H1 (cell line): ENCODE data around the gene ALPI. TPM values are rescaled to one million over a fixed set of nuclear protein-coding genes. Genes with fewer than 3 reads are reported as not detected.

Source experiments
- CTCF ChIA-PET: fragments of 300-600 bp; sonication (Branson Sonifier 250); formaldehyde crosslinking; loops from one replicate; lab custom pipeline; 2021; ENCODE audit not compliant: partially characterized antibody; lab: Charles Lee
- POLR2A ChIA-PET: fragments of 300-600 bp; sonication (Branson Sonifier 250); formaldehyde crosslinking; loops from one replicate; lab custom pipeline; 2021; ENCODE audit warnings: inconsistent platforms; ENCODE audit not compliant: partially characterized antibody; lab: Charles Lee
- DNase-seq, 2 experiments: peaks; one replicate each; pipeline versions ENCODE4 v3.0.0 to v3.0.0-alpha.2; 2010 to 2022; ENCODE audit warnings: low spot score in 2 of 2, low read depth in 1 of 2, mixed read lengths in 1 of 2
- FAIRE-seq: peaks from 2 replicates; lab custom pipeline; 2011; peaks lifted over from hg19 to GRCh38; lab: Jason Lieb, UNC
- H2AFZ ChIP-seq: 2 replicates; pipeline ENCODE4 v1.8.1; 2012; ENCODE audit warnings: low read length, inconsistent platforms
- H2AK5ac ChIP-seq: 2 replicates; pipeline ENCODE4 v1.6.1; 2013; ENCODE audit warnings: low read depth, low read length
- H2BK120ac ChIP-seq: replicated peaks from 2 replicates; pipeline ENCODE3; 2013; ENCODE audit warnings: low read depth, low read length, inconsistent platforms
- H2BK12ac ChIP-seq: 2 replicates; pipeline ENCODE4 v1.6.1; 2013; ENCODE audit warnings: low read depth, low read length
- H2BK15ac ChIP-seq: 2 replicates; pipeline ENCODE4 v1.6.1; 2013; ENCODE audit warnings: low read length
- H2BK20ac ChIP-seq: 2 replicates; pipeline ENCODE4 v1.6.1; 2013; ENCODE audit warnings: low read length
- H2BK5ac ChIP-seq: 2 replicates; pipeline ENCODE4 v1.6.1; 2013; ENCODE audit warnings: low read depth, low read length
- H3K14ac ChIP-seq: 2 replicates; pipeline ENCODE4 v1.6.1; 2013; ENCODE audit warnings: inconsistent platforms; ENCODE audit not compliant: insufficient read length
- H3K18ac ChIP-seq: 2 replicates; pipeline ENCODE4 v1.6.1; 2013; ENCODE audit warnings: low read length; ENCODE audit errors: extremely low read depth
- H3K23ac ChIP-seq: 2 replicates; pipeline ENCODE4 v1.6.1; 2013; ENCODE audit warnings: inconsistent platforms; ENCODE audit not compliant: insufficient read length
- H3K23me2 ChIP-seq: 2 replicates; pipeline ENCODE4 v1.6.1; 2013; ENCODE audit warnings: low read depth, low read length
- H3K27ac ChIP-seq: 2 replicates; pipeline ENCODE4 v1.6.1; 2011; ENCODE audit warnings: low read depth, low read length, inconsistent platforms
- H3K27me3 ChIP-seq, 4 experiments: replicated peaks in 1 of 4; 1 replicate in 1 of 4; 2 replicates in 3 of 4; pipeline versions ENCODE4 v1.6.1 to v1.8.1; 2011 to 2013; ENCODE audit warnings: low read length in 3 of 4, mild to moderate bottlenecking in 3 of 4, inconsistent platforms in 2 of 4, mixed read lengths in 2 of 4, moderate library complexity in 1 of 4; ENCODE audit not compliant: control insufficient read depth in 3 of 4, insufficient read depth in 3 of 4; ENCODE audit errors: extremely low read depth in 1 of 4
- H3K36me3 ChIP-seq, 4 experiments: 2 replicates each; pipeline versions ENCODE4 v1.6.1 to v1.8.1; 2011 to 2013; ENCODE audit warnings: mild to moderate bottlenecking in 4 of 4, low read length in 3 of 4, moderate library complexity in 2 of 4, control low read depth in 1 of 4, inconsistent platforms in 1 of 4; ENCODE audit not compliant: insufficient read depth in 4 of 4, control insufficient read depth in 2 of 4
- H3K4ac ChIP-seq: replicated peaks from 2 replicates; pipeline ENCODE3; 2013; ENCODE audit warnings: low read length, low read depth, mixed read lengths, inconsistent platforms; ENCODE audit not compliant: insufficient read length
- H3K4me1 ChIP-seq, 4 experiments: replicated peaks in 1 of 4; 1 replicate in 1 of 4; 2 replicates in 3 of 4; pipeline versions ENCODE4 v1.6.1 to v1.8.1; 2011 to 2013; ENCODE audit warnings: low read length in 3 of 4, inconsistent platforms in 2 of 4, mixed read lengths in 1 of 4; ENCODE audit not compliant: insufficient read depth in 4 of 4, control insufficient read depth in 3 of 4
- H3K4me2 ChIP-seq, 2 experiments: 2 replicates each; pipeline versions ENCODE4 v1.6.1 to v1.8.1; 2011 to 2013; ENCODE audit warnings: low read depth in 2 of 2, low read length in 2 of 2, control low read depth in 1 of 2, inconsistent platforms in 1 of 2, mild to moderate bottlenecking in 1 of 2; ENCODE audit not compliant: insufficient read depth in 1 of 2
- H3K4me3 ChIP-seq, 4 experiments: fragments of 200-600, 300-600 bp in 1 of 4; sonication (generic), shearing (Covaris generic), sonication (Bioruptor Twin) in 1 of 4; 2 replicates each; pipeline versions ENCODE4 v1.5.1 to v1.8.1; 2011 to 2016; ENCODE audit warnings: low read length in 4 of 4, low read depth in 3 of 4, control low read depth in 2 of 4, inconsistent platforms in 2 of 4, mild to moderate bottlenecking in 2 of 4, mixed read lengths in 1 of 4, moderate library complexity in 1 of 4; ENCODE audit not compliant: insufficient read depth in 2 of 4; ENCODE audit errors: extremely low read depth in 1 of 4
- H3K56ac ChIP-seq: replicated peaks from 2 replicates; pipeline ENCODE3; 2013; ENCODE audit warnings: low read depth, mild to moderate bottlenecking, mixed read lengths, low read length, inconsistent platforms; ENCODE audit not compliant: insufficient read length
- H3K79me1 ChIP-seq: 2 replicates; pipeline ENCODE4 v1.6.1; 2013; ENCODE audit warnings: low read depth, low read length, control low read depth
- H3K79me2 ChIP-seq, 2 experiments: 2 replicates each; pipeline versions ENCODE4 v1.6.1 to v1.8.1; 2012 to 2013; ENCODE audit warnings: low read length in 2 of 2, mild to moderate bottlenecking in 2 of 2, inconsistent platforms in 1 of 2; ENCODE audit not compliant: insufficient read depth in 2 of 2, control insufficient read depth in 1 of 2
- H3K9ac ChIP-seq, 4 experiments: replicated peaks in 1 of 4; 1 replicate in 1 of 4; 2 replicates in 3 of 4; pipeline versions ENCODE4 v1.6.1 to v1.8.1; 2011 to 2013; ENCODE audit warnings: low read depth in 3 of 4, low read length in 3 of 4, control low read depth in 2 of 4, mild to moderate bottlenecking in 2 of 4, moderate library complexity in 2 of 4, inconsistent platforms in 1 of 4; ENCODE audit errors: extremely low read depth in 1 of 4
- H3K9me3 ChIP-seq, 2 experiments: 2 replicates each; pipeline versions ENCODE4 v1.6.1 to v1.8.1; 2012 to 2013; ENCODE audit warnings: mild to moderate bottlenecking in 2 of 2, moderate library complexity in 2 of 2, control low read depth in 1 of 2, inconsistent platforms in 1 of 2, low read depth in 1 of 2, low read length in 1 of 2, mixed read lengths in 1 of 2; ENCODE audit not compliant: insufficient read depth in 2 of 2
- H4K20me1 ChIP-seq, 2 experiments: replicated peaks in 1 of 2; 2 replicates each; pipeline versions ENCODE3 to v1.8.1; 2011 to 2013; ENCODE audit warnings: inconsistent platforms in 2 of 2, low read length in 2 of 2, mild to moderate bottlenecking in 1 of 2; ENCODE audit not compliant: insufficient read depth in 2 of 2, control insufficient read depth in 1 of 2
- H4K5ac ChIP-seq: 2 replicates; pipeline ENCODE4 v1.6.1; 2013; ENCODE audit warnings: low read length, low read depth, mixed read lengths, inconsistent platforms; ENCODE audit not compliant: insufficient read length
- H4K8ac ChIP-seq: 2 replicates; pipeline ENCODE4 v1.8.0; 2013; ENCODE audit warnings: mild to moderate bottlenecking, moderate library complexity, low read length, inconsistent platforms; ENCODE audit not compliant: insufficient read depth; ENCODE audit errors: extremely low read depth
- H4K91ac ChIP-seq: replicated peaks from 2 replicates; pipeline ENCODE3; 2013; ENCODE audit warnings: low read length, mixed read lengths, inconsistent platforms; ENCODE audit not compliant: insufficient read length
- CHD2 ChIP-seq: IDR thresholded peaks from 2 replicates; pipeline ENCODE4 v1.6.1; 2012; ENCODE audit warnings: low read length, improper control_type of control experiment
- EZH2 ChIP-seq: fragments of 200-600 bp; sonication (generic); IDR thresholded peaks from 2 replicates; pipeline ENCODE4 v1.7.1; 2012; ENCODE audit warnings: low read depth, mild to moderate bottlenecking, moderate library complexity, low read length, inconsistent platforms; ENCODE audit not compliant: severe bottlenecking
- JUND ChIP-seq: IDR thresholded peaks from 2 replicates; pipeline ENCODE4 v1.6.1; 2011; ENCODE audit warnings: mild to moderate bottlenecking, improper control_type of control experiment, low read length
- KDM1A ChIP-seq: fragments of 200-600, 300-600 bp; sonication (generic); IDR thresholded peaks from 2 replicates; pipeline ENCODE4 v1.7.1; 2016; ENCODE audit warnings: mild to moderate bottlenecking, low read length, borderline replicate concordance
- NANOG ChIP-seq: IDR thresholded peaks from 2 replicates; pipeline ENCODE4 v1.6.1; 2011; ENCODE audit warnings: low read length, low read depth, mild to moderate bottlenecking, inconsistent platforms; ENCODE audit not compliant: insufficient read depth, poor library complexity, severe bottlenecking
- POLR2A ChIP-seq, 2 experiments: IDR thresholded peaks; 1 replicate in 1 of 2; 2 replicates in 1 of 2; pipeline ENCODE4 v1.6.1; 2011; ENCODE audit warnings: low read depth in 2 of 2, low read length in 2 of 2, mild to moderate bottlenecking in 2 of 2; ENCODE audit errors: control extremely low read depth in 1 of 2
- RFX5 ChIP-seq: IDR thresholded peaks from 2 replicates; pipeline ENCODE4 v1.6.1; 2011; ENCODE audit warnings: low read depth, low read length, improper control_type of control experiment, borderline replicate concordance
- RNF2 ChIP-seq: fragments of 200-900, 300-1000 bp; sonication (generic); IDR thresholded peaks from 2 replicates; pipeline ENCODE4 v1.7.1; 2016; ENCODE audit warnings: borderline replicate concordance, low read depth, mild to moderate bottlenecking, antibody characterized with exemption, low read length; ENCODE audit not compliant: poor library complexity, severe bottlenecking; ENCODE audit errors: missing control alignments
- SAP30 ChIP-seq: fragments of 300-600 bp; sonication (generic); IDR thresholded peaks from 2 replicates; pipeline ENCODE4 v1.7.1; 2012; ENCODE audit warnings: low read length, moderate library complexity, mild to moderate bottlenecking, inconsistent platforms; ENCODE audit not compliant: insufficient read depth, insufficient replicate concordance
- TBP ChIP-seq: IDR thresholded peaks from 2 replicates; pipeline ENCODE4 v1.6.1; 2011; ENCODE audit warnings: low read depth, low read length, improper control_type of control experiment
- WGBS, 2 experiments: shearing (Covaris generic) in 1 of 2; methylation state at CpG; one replicate each; pipeline versions ENCODE4 v1.1.6 to v1.1.7; 2013 to 2015; ENCODE audit warnings: low lambda C conversion rate in 2 of 2, mixed read lengths in 2 of 2, inconsistent platforms in 1 of 2, low coverage in 1 of 2, missing lambda C conversion rate in 1 of 2; ENCODE audit not compliant: insufficient replicate concordance in 2 of 2, insufficient coverage in 1 of 2, insufficient read length in 1 of 2; ENCODE audit errors: extremely low coverage in 1 of 2, missing lambda C conversion rate in 1 of 2; 5-methylcytosine and 5-hydroxymethylcytosine counted together
- polyA plus RNA-seq, 7 experiments: library from polyadenylated mRNA; depleted of rRNA in 3 of 7; stranded (reverse) in 5 of 7; unstranded in 2 of 7; fragments of >200 nt in 5 of 7; fragments of 200-250 nt in 2 of 7; gene quantifications; 1 replicate in 5 of 7; 2 replicates in 1 of 7; 4 replicates in 1 of 7; pipeline versions ENCODE4 v1.2.1 to v1.2.3, GENCODE V29; 2011 to 2013; ENCODE audit warnings: missing spikeins in 2 of 7, mixed read lengths in 2 of 7
- total RNA-seq: library from RNA; stranded (reverse); fragmentation: NEBNext Ultra II Directional; extraction: Animal tissue kit (Norgen Biotek cat#: 25700); gene quantifications from 2 replicates; pipeline ENCODE4 v1.2.1, GENCODE V29; 2021
- TF ChIP-seq, protein P1 (sequence below): IDR thresholded peaks from 2 replicates; pipeline ENCODE4 v1.6.1; 2012; ENCODE audit warnings: inconsistent platforms
- TF ChIP-seq, protein P2 (sequence below): IDR thresholded peaks from 2 replicates; pipeline ENCODE4 v1.6.1; 2012; ENCODE audit warnings: inconsistent platforms

Gene ALPI
- total and polyA plus RNA-seq, 2 of the 8 experiments (the other 6 are each of a cell fraction or from before 2014, with no cell fraction given), result not detected

DNA sequence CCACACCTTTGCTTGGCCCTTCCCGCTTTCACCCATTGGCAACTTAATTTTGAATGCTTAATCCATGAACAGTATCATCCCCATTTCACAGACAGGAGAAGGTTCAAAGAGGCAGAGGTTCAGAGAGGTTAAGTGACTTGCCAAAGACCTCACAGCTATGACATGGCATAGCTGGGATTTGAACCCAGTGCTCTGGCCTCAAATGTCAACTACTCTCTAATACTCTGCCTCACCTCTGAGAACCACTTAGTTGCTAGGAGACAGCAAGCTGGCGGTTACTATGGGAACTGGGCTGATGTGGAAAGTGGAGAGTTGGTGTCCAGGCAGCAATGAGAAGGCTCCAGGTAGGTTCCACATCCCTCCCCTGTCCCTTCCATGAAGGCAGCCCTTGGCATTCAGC, 48.5 kb downstream of the ALPI start:
- H3K23ac ChIP-seq, result no peak overlapping the region
- no peaks in the 10 kb centered on the region for H3K36me3 ChIP-seq
- H4K91ac ChIP-seq, result no peak overlapping the region
- H2AK5ac ChIP-seq, result no peak overlapping the region
- H3K14ac ChIP-seq, result no peak overlapping the region
- H2BK12ac ChIP-seq, result no peak overlapping the region; the same call in 1 of the 2 replicates
- peak; percentile 57 for FAIRE-seq
- peaks cover 0 to 2% of the 10 kb centered on the region in 2 experiments for H4K20me1 ChIP-seq
- peaks cover 15 to 48% (median 43%) of the 10 kb centered on the region in 4 experiments for H3K27me3 ChIP-seq
- H3K79me2 ChIP-seq, result no peaks in the 10 kb centered on the region
- no peak overlapping the region for H2BK15ac ChIP-seq
- H3K9me3 ChIP-seq, result no peaks in the 10 kb centered on the region
- no peak overlapping the region for H3K4ac ChIP-seq
- peak overlapping the region in 1 of 2 experiments; percentile 100; a peak in 1 of 4 replicates for H3K4me2 ChIP-seq
- no peak overlapping the region for H4K8ac ChIP-seq
- DNase-seq, result no peak
- H3K27ac ChIP-seq, result no peak overlapping the region
- no peak overlapping the region for H2AFZ ChIP-seq
- no peak overlapping the region for H3K56ac ChIP-seq
- POLR2A ChIA-PET, result interaction anchor here (1.2 kb wide), 1 partner anchor 20 kb away, joined by 3 read pairs; no protein-coding TSS in a partner anchor
- H2BK20ac ChIP-seq, result no peak overlapping the region
- 61% methylated on average over 2 of the region's 2 CpGs; no CpG with 5 or more reads in 1 of the 2 experiments for WGBS, 2 experiments
- H3K9ac ChIP-seq, result no peak overlapping the region
- H2BK5ac ChIP-seq, result no peak overlapping the region
- no peak overlapping the region for H3K18ac ChIP-seq
- H3K4me1 ChIP-seq, result peaks cover 0 to 27% (median 17%) of the 10 kb centered on the region in 4 experiments; a peak in 6 of 7 replicates
- H2BK120ac ChIP-seq, result no peak overlapping the region
- peaks cover 12% of the 10 kb centered on the region for H3K23me2 ChIP-seq
- H4K5ac ChIP-seq, result no peak overlapping the region
- no peak overlapping the region for H3K4me3 ChIP-seq
- CTCF ChIA-PET, result interaction anchor here (1.9 to 10.8 kb wide), 2 partner anchors 15 to 17 kb away, joined by 4 to 176 read pairs; partner anchors contain the start of genes CHRND and PRSS56
- no peaks in the 10 kb centered on the region for H3K79me1 ChIP-seq
- TF ChIP-seq, protein P1, sequence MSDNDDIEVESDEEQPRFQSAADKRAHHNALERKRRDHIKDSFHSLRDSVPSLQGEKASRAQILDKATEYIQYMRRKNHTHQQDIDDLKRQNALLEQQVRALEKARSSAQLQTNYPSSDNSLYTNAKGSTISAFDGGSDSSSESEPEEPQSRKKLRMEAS, result no peak
- TF ChIP-seq RFX5 (no peak), POLR2A (IDR thresholded peaks at IDR 0.05; ENCODE audit: control extremely low read depth in 1 of 2, low read depth in 2 of 2, low read length in 2 of 2) (no peak), CHD2 (no peak), EZH2 (no peak), NANOG (peak; percentile 51), KDM1A (peak; percentile 36; the same call in 1 of the 2 replicates), JUND (no peak), TBP (no peak), SAP30 (no peak), RNF2 (no peak)
- TF ChIP-seq, protein P2, sequence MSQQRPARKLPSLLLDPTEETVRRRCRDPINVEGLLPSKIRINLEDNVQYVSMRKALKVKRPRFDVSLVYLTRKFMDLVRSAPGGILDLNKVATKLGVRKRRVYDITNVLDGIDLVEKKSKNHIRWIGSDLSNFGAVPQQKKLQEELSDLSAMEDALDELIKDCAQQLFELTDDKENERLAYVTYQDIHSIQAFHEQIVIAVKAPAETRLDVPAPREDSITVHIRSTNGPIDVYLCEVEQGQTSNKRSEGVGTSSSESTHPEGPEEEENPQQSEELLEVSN, result no peak
